ENCODE results near the gene METTL22. TPM values are rescaled to one million over a fixed set of nuclear protein-coding genes. Genes with fewer than 3 reads are reported as not detected.

METTL22 gene
- polyA plus RNA-seq, 1 of the 3 experiments (the other 2 are of a cell fraction), result 38.3 TPM

DNA sequence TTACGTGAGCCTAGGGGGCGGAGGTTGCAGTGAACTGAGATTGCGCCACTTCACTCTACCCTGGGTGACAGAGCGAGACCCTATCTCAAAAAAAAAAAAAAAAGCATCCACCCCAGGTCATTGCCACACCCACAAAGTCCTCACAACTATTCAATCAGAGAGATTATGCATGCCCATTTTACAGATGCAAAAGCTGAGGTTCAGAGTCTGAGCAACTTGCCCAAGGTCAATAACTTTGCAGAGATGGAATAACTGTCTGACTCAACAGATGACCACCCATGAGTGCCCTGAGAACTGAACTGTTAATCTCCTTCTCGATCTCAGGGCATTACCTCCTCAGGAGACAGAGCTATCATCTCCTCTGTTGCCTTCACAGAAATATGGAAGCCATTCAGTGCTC, 25.7 kb upstream of the METTL22 start:
- Histone ChIP-seq H3K4me3 (ENCODE audit: low read depth in 2 of 2, low read length in 1 of 2) (no peak overlapping the region), H2AFZ (ENCODE audit: low read depth) (no peak overlapping the region), H3K9me2 (no peaks in the 10 kb centered on the region), H4K20me1 (ENCODE audit: insufficient read depth) (no peaks in the 10 kb centered on the region), H3K27me3 (ENCODE audit: insufficient read depth) (peaks cover under 1% of the 10 kb centered on the region; the same call in 1 of the 2 replicates), H3K9ac (no peak overlapping the region), H3K36me3 (replicated peaks in 1 of 2; ENCODE audit: control insufficient read depth in 1 of 2, insufficient read depth in 2 of 2, low read length in 1 of 2) (no peaks in the 10 kb centered on the region), H3K4me1 (ENCODE audit: control insufficient read depth in 1 of 2, insufficient read depth in 2 of 2, low read depth in 1 of 2, low read length in 1 of 2) (no peaks in the 10 kb centered on the region), H3K27ac (ENCODE audit: low read depth in 2 of 2, low read length in 1 of 2) (no peak overlapping the region), H3K79me2 (ENCODE audit: insufficient read depth) (no peaks in the 10 kb centered on the region), H3K4me2 (no peak overlapping the region), H3F3A (replicated peaks; ENCODE audit: insufficient read depth) (no peaks in the 10 kb centered on the region), H3K9me3 (no peaks in the 10 kb centered on the region)
- TF ChIP-seq FOXJ3 (CRISPR knock-in tag; IDR thresholded peaks at IDR 0.05) (no peak), FOSL2 (IDR thresholded peaks at IDR 0.05; ENCODE audit: borderline replicate concordance, low read depth) (no peak), RCOR1 (IDR thresholded peaks at IDR 0.05; ENCODE audit: low read length) (no peak), MEF2A (IDR thresholded peaks at IDR 0.05; ENCODE audit: borderline replicate concordance, low read depth) (no peak), POLR2AphosphoS5 (IDR thresholded peaks at IDR 0.05; ENCODE audit: low read depth, low read length) (no peak), EZH2phosphoT487 (IDR thresholded peaks at IDR 0.05; ENCODE audit: borderline replicate concordance, low read depth) (no peak), RAD21 (IDR thresholded peaks at IDR 0.05; ENCODE audit: low read length) (no peak), NRF1 (IDR thresholded peaks at IDR 0.05; ENCODE audit: low read depth, low read length) (no peak), MXI1 (IDR thresholded peaks at IDR 0.05; ENCODE audit: low read depth, low read length) (no peak), ELF1 (IDR thresholded peaks at IDR 0.05) (no peak)
- TF ChIP-seq, protein P1, sequence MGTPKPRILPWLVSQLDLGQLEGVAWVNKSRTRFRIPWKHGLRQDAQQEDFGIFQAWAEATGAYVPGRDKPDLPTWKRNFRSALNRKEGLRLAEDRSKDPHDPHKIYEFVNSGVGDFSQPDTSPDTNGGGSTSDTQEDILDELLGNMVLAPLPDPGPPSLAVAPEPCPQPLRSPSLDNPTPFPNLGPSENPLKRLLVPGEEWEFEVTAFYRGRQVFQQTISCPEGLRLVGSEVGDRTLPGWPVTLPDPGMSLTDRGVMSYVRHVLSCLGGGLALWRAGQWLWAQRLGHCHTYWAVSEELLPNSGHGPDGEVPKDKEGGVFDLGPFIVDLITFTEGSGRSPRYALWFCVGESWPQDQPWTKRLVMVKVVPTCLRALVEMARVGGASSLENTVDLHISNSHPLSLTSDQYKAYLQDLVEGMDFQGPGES (IDR thresholded peaks at IDR 0.05; ENCODE audit: low read depth, low read length), result no peak
- TF ChIP-seq, protein P2, sequence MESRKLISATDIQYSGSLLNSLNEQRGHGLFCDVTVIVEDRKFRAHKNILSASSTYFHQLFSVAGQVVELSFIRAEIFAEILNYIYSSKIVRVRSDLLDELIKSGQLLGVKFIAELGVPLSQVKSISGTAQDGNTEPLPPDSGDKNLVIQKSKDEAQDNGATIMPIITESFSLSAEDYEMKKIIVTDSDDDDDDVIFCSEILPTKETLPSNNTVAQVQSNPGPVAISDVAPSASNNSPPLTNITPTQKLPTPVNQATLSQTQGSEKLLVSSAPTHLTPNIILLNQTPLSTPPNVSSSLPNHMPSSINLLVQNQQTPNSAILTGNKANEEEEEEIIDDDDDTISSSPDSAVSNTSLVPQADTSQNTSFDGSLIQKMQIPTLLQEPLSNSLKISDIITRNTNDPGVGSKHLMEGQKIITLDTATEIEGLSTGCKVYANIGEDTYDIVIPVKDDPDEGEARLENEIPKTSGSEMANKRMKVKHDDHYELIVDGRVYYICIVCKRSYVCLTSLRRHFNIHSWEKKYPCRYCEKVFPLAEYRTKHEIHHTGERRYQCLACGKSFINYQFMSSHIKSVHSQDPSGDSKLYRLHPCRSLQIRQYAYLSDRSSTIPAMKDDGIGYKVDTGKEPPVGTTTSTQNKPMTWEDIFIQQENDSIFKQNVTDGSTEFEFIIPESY (IDR thresholded peaks at IDR 0.05; ENCODE audit: borderline replicate concordance, low read depth), result no peak
- TF ChIP-seq, protein P3, sequence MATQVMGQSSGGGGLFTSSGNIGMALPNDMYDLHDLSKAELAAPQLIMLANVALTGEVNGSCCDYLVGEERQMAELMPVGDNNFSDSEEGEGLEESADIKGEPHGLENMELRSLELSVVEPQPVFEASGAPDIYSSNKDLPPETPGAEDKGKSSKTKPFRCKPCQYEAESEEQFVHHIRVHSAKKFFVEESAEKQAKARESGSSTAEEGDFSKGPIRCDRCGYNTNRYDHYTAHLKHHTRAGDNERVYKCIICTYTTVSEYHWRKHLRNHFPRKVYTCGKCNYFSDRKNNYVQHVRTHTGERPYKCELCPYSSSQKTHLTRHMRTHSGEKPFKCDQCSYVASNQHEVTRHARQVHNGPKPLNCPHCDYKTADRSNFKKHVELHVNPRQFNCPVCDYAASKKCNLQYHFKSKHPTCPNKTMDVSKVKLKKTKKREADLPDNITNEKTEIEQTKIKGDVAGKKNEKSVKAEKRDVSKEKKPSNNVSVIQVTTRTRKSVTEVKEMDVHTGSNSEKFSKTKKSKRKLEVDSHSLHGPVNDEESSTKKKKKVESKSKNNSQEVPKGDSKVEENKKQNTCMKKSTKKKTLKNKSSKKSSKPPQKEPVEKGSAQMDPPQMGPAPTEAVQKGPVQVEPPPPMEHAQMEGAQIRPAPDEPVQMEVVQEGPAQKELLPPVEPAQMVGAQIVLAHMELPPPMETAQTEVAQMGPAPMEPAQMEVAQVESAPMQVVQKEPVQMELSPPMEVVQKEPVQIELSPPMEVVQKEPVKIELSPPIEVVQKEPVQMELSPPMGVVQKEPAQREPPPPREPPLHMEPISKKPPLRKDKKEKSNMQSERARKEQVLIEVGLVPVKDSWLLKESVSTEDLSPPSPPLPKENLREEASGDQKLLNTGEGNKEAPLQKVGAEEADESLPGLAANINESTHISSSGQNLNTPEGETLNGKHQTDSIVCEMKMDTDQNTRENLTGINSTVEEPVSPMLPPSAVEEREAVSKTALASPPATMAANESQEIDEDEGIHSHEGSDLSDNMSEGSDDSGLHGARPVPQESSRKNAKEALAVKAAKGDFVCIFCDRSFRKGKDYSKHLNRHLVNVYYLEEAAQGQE (IDR thresholded peaks at IDR 0.05; ENCODE audit: low read depth, low read length), result no peak
- TF ChIP-seq, protein P4, sequence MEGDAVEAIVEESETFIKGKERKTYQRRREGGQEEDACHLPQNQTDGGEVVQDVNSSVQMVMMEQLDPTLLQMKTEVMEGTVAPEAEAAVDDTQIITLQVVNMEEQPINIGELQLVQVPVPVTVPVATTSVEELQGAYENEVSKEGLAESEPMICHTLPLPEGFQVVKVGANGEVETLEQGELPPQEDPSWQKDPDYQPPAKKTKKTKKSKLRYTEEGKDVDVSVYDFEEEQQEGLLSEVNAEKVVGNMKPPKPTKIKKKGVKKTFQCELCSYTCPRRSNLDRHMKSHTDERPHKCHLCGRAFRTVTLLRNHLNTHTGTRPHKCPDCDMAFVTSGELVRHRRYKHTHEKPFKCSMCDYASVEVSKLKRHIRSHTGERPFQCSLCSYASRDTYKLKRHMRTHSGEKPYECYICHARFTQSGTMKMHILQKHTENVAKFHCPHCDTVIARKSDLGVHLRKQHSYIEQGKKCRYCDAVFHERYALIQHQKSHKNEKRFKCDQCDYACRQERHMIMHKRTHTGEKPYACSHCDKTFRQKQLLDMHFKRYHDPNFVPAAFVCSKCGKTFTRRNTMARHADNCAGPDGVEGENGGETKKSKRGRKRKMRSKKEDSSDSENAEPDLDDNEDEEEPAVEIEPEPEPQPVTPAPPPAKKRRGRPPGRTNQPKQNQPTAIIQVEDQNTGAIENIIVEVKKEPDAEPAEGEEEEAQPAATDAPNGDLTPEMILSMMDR (IDR thresholded peaks at IDR 0.05), result no peak
- TF ChIP-seq, protein P5, sequence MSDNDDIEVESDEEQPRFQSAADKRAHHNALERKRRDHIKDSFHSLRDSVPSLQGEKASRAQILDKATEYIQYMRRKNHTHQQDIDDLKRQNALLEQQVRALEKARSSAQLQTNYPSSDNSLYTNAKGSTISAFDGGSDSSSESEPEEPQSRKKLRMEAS (IDR thresholded peaks at IDR 0.05; ENCODE audit: low read depth), result no peak
- TF ChIP-seq, protein P6, sequence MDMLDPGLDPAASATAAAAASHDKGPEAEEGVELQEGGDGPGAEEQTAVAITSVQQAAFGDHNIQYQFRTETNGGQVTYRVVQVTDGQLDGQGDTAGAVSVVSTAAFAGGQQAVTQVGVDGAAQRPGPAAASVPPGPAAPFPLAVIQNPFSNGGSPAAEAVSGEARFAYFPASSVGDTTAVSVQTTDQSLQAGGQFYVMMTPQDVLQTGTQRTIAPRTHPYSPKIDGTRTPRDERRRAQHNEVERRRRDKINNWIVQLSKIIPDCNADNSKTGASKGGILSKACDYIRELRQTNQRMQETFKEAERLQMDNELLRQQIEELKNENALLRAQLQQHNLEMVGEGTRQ (IDR thresholded peaks at IDR 0.05; ENCODE audit: borderline replicate concordance, low read depth, low read length), result no peak
- ChIA-PET POLR2A (no interaction called here), CTCF (interaction anchor here (0.8 to 1.2 kb wide), 4 partner anchors 10 to 273 kb away, joined by 3 to 4 read pairs (median 3); partner anchors contain the start of gene CARHSP1)
- DNase-seq, result no peak
- 44% methylated on average over 5 of the region's 5 CpGs for WGBS (ENCODE audit: low lambda C conversion rate)
